Neutrophil (primary cell): ENCODE results near the gene LMX1A.

Source experiments
- H3K27ac ChIP-seq: fragments of 200-600 bp; sonication (generic); 2 replicates; pipeline ENCODE4 v1.5.1; 2016; ENCODE audit warnings: mild to moderate bottlenecking, moderate library complexity
- H3K27me3 ChIP-seq: fragments of 200-600 bp; sonication (generic); 2 replicates; pipeline ENCODE4 v1.6.0; 2016; ENCODE audit warnings: mild to moderate bottlenecking
- H3K36me3 ChIP-seq: fragments of 200-600 bp; sonication (generic); 2 replicates; pipeline ENCODE4 v1.5.1; 2017
- H3K4me1 ChIP-seq, 2 experiments: fragments of 200-600 bp in 1 of 2; sonication (generic) in 1 of 2; 1 replicate in 1 of 2; 2 replicates in 1 of 2; pipeline versions ENCODE4 v1.5.1 to v1.6.1; 2013 to 2016; ENCODE audit warnings: low read depth in 1 of 2, low read length in 1 of 2, mild to moderate bottlenecking in 1 of 2, moderate library complexity in 1 of 2; ENCODE audit not compliant: control insufficient read depth in 1 of 2, insufficient read depth in 1 of 2
- H3K4me3 ChIP-seq, 2 experiments: fragments of 200-600 bp in 1 of 2; sonication (generic) in 1 of 2; 1 replicate in 1 of 2; 2 replicates in 1 of 2; pipeline ENCODE4 v1.5.1; 2013 to 2016; ENCODE audit warnings: low read depth in 1 of 2, low read length in 1 of 2, mild to moderate bottlenecking in 1 of 2, moderate library complexity in 1 of 2
- H3K9me3 ChIP-seq: fragments of 200-600 bp; sonication (generic); 2 replicates; pipeline ENCODE4 v1.5.1; 2016
- CTCF ChIP-seq: fragments of 200-600 bp; sonication (generic); IDR thresholded peaks from 2 replicates; pipeline ENCODE4 v1.5.1; 2016; ENCODE audit warnings: antibody characterized with exemption

The LMX1A gene

GRCh38 chr1:165217958-165218357, 138.6 kb downstream of the LMX1A start:
- H3K4me3 ChIP-seq: no peak overlapping the region
- peaks cover 9% of the 10 kb centered on the region for H3K27me3 ChIP-seq
- TF ChIP-seq CTCF: no peak
- H3K36me3 ChIP-seq: no peaks in the 10 kb centered on the region
- no peak overlapping the region for H3K27ac ChIP-seq
- no peaks in the 10 kb centered on the region for H3K9me3 ChIP-seq
- H3K4me1 ChIP-seq: no peaks in the 10 kb centered on the region

- Histone ChIP-seq H3K27ac (no peak overlapping the region), H3K4me3 (no peak overlapping the region), H3K4me1 (no peaks in the 10 kb centered on the region), H3K36me3 (no peaks in the 10 kb centered on the region), H3K9me3 (no peaks in the 10 kb centered on the region), H3K27me3 (peaks cover 9% of the 10 kb centered on the region)
- TF ChIP-seq CTCF: no peak
These were observed 140.3 kb downstream of the LMX1A start for GRCh38 chr1:165216254-165216653.

- H3K27ac ChIP-seq: no peak overlapping the region
- H3K4me1 ChIP-seq: no peaks in the 10 kb centered on the region
- no peak overlapping the region for H3K4me3 ChIP-seq
- H3K9me3 ChIP-seq: no peaks in the 10 kb centered on the region
- H3K36me3 ChIP-seq: no peaks in the 10 kb centered on the region
- TF ChIP-seq CTCF: no peak
- peaks cover 9% of the 10 kb centered on the region for H3K27me3 ChIP-seq
These were observed 140.8 kb downstream of the LMX1A start for GRCh38 chr1:165215676-165216075.

DNA sequence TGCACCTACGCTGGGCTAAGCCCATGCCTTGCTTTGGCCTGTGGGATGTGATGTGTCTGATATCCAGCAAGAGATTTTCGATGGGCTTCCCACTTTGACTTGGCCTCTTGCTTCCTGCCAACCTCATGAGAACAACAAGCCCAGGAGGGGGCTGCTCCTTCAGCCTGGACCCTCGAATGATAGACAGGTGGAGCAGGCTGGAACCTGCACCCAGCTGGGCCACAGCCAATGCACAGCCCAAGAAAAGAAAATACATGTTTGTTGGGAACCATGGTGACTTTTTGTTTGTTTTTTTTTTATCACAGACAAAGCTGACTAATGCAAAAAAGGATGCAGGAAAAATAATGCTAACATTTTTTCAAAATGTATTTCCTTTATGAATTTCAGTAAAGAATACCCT, 144.3 kb downstream of the LMX1A start:
- no peaks in the 10 kb centered on the region for H3K9me3 ChIP-seq
- H3K4me1 ChIP-seq: no peaks in the 10 kb centered on the region
- no peak overlapping the region for H3K27ac ChIP-seq
- H3K27me3 ChIP-seq: peaks cover 4% of the 10 kb centered on the region
- no peak for TF ChIP-seq CTCF
- H3K36me3 ChIP-seq: no peaks in the 10 kb centered on the region
- no peak overlapping the region for H3K4me3 ChIP-seq

DNA sequence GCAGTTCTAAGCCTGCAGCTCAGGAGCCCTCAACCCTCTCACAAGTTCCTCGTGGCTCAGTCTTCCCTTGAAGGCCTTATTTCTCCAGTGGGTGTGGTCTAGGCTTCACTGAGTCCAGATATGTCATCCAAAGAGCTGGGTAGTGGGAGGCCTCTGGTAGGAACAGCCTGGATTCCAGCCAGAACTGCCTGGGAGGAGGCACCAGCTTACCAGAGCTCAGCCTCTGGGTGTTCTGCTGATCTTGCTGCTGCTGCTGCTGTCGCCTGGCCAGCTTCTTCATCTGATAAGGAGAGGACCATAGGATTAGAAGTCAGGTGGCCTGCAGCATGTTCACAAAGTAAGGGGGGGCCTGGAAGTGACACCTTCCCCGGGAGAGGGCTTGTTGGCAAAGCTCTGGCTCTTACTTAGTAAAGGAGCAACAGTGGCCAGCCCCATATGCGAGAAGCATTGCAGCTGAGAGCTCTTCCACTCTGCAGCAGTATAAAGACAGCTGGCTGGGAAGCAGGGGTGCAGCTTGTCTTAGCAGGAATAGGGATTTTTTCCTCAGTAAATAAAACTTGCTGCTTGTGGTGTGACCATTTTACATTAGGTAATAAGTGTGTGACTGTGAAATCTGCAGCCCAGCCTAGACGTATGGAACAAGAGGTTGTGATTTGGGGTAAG, 148.5 kb downstream of the LMX1A start:
- no peaks in the 10 kb centered on the region for H3K36me3 ChIP-seq
- H3K27me3 ChIP-seq: no peaks in the 10 kb centered on the region
- H3K4me1 ChIP-seq: no peaks in the 10 kb centered on the region
- H3K27ac ChIP-seq: no peak overlapping the region
- H3K9me3 ChIP-seq: no peaks in the 10 kb centered on the region
- no peak for TF ChIP-seq CTCF
- no peak overlapping the region for H3K4me3 ChIP-seq
